WTC11 (cell line): ENCODE measurements around the gene SNRPA. TPM values are rescaled to one million over a fixed set of nuclear protein-coding genes. Genes with fewer than 3 reads are reported as not detected.

ENCODE experiments used
- ATF3 ChIP-seq: sonication (generic); formaldehyde crosslinking; conservative IDR thresholded peaks from 2 replicates; pipeline ENCODE4 v1.8.1; 2022; ENCODE audit warnings: mild to moderate bottlenecking, missing genetic modification reagents
- CBFB ChIP-seq: sonication (generic); formaldehyde crosslinking; IDR thresholded peaks from 2 replicates; pipeline ENCODE4 v1.8.1; 2022; ENCODE audit warnings: mild to moderate bottlenecking, low read depth, missing genetic modification reagents
- ESRRA ChIP-seq: sonication (generic); formaldehyde crosslinking; IDR thresholded peaks from 2 replicates; pipeline ENCODE4 v1.8.1; 2022; ENCODE audit warnings: mild to moderate bottlenecking, missing genetic modification reagents, borderline replicate concordance
- HMGXB4 ChIP-seq: sonication (generic); formaldehyde crosslinking; IDR thresholded peaks from 2 replicates; pipeline ENCODE4 v1.8.1; 2023; ENCODE audit warnings: mild to moderate bottlenecking, moderate library complexity, missing genetic modification reagents
- JAZF1 ChIP-seq: fragments of 250-450 bp; sonication (Bioruptor Pico); IDR thresholded peaks from 2 replicates; pipeline ENCODE4 v1.9.0; 2021; ENCODE audit warnings: moderate library complexity, mild to moderate bottlenecking, inconsistent platforms
- MXD4 ChIP-seq: fragments of 250-450 bp; sonication (Bioruptor Pico); IDR thresholded peaks from 2 replicates; pipeline ENCODE4 v1.8.0; 2021; ENCODE audit warnings: mild to moderate bottlenecking, moderate library complexity, borderline replicate concordance
- NFATC4 ChIP-seq: fragments of 250-450 bp; sonication (Bioruptor Pico); IDR thresholded peaks from 2 replicates; pipeline ENCODE4 v1.9.0; 2021; ENCODE audit warnings: mild to moderate bottlenecking
- NR2C2 ChIP-seq: sonication (generic); formaldehyde crosslinking; IDR thresholded peaks from 2 replicates; pipeline ENCODE4 v1.8.0; 2022; ENCODE audit warnings: mild to moderate bottlenecking, missing genetic modification reagents
- PREB ChIP-seq: sonication (generic); formaldehyde crosslinking; IDR thresholded peaks from 2 replicates; pipeline ENCODE4 v1.8.1; 2022; ENCODE audit warnings: mild to moderate bottlenecking, missing genetic modification reagents, moderate library complexity, borderline replicate concordance
- PRRX2 ChIP-seq: fragments of 250-450 bp; sonication (Bioruptor Pico); IDR thresholded peaks from 2 replicates; pipeline ENCODE4 v1.8.0; 2021; ENCODE audit warnings: mild to moderate bottlenecking
- STAT6 ChIP-seq: sonication (generic); formaldehyde crosslinking; conservative IDR thresholded peaks from 2 replicates; pipeline ENCODE4 v1.8.1; 2023; ENCODE audit warnings: mild to moderate bottlenecking, low read depth, missing genetic modification reagents, moderate library complexity
- ZNF263 ChIP-seq: sonication (generic); formaldehyde crosslinking; IDR thresholded peaks from 2 replicates; pipeline ENCODE4 v1.8.1; 2022; ENCODE audit warnings: low read depth, mild to moderate bottlenecking, moderate library complexity, missing genetic modification reagents
- total RNA-seq: library from RNA; stranded (reverse); gene quantifications from 3 replicates; pipeline ENCODE4 v1.2.3, GENCODE V29; 2021
- TF ChIP-seq, protein P1 (sequence below): sonication (generic); formaldehyde crosslinking; IDR thresholded peaks from 2 replicates; pipeline ENCODE4 v1.8.0; 2023; ENCODE audit warnings: missing genetic modification reagents, mild to moderate bottlenecking, borderline replicate concordance
- TF ChIP-seq, protein P2 (sequence below): fragments of 250-450 bp; sonication (Bioruptor Pico); conservative IDR thresholded peaks from 2 replicates; pipeline ENCODE4 v1.9.0; 2021; ENCODE audit warnings: mild to moderate bottlenecking
- TF ChIP-seq, protein P3 (sequence below): sonication (generic); formaldehyde crosslinking; IDR thresholded peaks from 2 replicates; pipeline ENCODE4 v1.8.1; 2022; ENCODE audit warnings: low read depth, missing genetic modification reagents, borderline replicate concordance
- TF ChIP-seq, protein P4 (sequence below): sonication (generic); formaldehyde crosslinking; IDR thresholded peaks from 2 replicates; pipeline ENCODE4 v1.8.0; 2022; ENCODE audit warnings: mild to moderate bottlenecking, missing genetic modification reagents

Gene SNRPA
- total RNA-seq, 1 experiment from 2014 or later, result 227 TPM

DNA sequence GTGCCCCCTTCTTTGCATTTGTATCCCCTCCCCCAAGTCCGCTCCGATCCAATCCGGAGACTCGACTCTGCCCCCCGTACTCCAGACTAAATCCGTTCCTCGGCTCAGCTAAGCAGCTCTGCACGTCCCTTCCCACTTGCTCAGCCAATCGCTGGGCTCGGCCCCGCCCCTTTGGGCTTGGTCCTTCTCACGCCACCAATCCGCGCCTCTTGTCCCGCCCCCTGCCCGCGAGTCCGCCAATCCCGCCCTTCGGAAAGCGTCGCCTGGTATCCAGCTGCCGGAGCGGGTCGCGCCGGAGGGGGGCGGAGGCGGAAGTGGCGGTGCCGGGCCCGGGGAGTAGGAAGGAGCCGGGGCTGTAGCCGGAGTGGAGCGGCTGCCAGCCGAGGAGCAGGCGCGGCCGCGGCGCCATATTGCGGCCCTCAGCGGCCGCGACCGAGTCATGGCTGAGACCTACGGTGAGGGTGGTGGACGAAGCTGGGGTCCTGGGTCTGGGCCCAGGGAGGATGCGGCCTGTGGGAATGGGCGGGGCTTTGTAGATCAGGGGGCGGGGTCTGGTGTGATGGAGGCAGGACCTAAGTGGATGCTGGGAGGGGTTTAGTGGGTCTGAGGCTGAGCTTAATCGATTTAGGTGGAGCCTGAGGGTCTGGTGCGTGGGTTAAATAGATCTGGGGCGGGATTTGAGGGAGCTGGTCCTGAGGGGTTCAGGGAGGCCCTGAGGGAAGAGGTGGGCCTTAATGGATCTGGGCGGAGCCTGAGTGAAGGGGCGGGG, 27.1 kb downstream of the SNRPA start, which contains the start of gene RAB4B (continued):
- TF ChIP-seq, protein P1, sequence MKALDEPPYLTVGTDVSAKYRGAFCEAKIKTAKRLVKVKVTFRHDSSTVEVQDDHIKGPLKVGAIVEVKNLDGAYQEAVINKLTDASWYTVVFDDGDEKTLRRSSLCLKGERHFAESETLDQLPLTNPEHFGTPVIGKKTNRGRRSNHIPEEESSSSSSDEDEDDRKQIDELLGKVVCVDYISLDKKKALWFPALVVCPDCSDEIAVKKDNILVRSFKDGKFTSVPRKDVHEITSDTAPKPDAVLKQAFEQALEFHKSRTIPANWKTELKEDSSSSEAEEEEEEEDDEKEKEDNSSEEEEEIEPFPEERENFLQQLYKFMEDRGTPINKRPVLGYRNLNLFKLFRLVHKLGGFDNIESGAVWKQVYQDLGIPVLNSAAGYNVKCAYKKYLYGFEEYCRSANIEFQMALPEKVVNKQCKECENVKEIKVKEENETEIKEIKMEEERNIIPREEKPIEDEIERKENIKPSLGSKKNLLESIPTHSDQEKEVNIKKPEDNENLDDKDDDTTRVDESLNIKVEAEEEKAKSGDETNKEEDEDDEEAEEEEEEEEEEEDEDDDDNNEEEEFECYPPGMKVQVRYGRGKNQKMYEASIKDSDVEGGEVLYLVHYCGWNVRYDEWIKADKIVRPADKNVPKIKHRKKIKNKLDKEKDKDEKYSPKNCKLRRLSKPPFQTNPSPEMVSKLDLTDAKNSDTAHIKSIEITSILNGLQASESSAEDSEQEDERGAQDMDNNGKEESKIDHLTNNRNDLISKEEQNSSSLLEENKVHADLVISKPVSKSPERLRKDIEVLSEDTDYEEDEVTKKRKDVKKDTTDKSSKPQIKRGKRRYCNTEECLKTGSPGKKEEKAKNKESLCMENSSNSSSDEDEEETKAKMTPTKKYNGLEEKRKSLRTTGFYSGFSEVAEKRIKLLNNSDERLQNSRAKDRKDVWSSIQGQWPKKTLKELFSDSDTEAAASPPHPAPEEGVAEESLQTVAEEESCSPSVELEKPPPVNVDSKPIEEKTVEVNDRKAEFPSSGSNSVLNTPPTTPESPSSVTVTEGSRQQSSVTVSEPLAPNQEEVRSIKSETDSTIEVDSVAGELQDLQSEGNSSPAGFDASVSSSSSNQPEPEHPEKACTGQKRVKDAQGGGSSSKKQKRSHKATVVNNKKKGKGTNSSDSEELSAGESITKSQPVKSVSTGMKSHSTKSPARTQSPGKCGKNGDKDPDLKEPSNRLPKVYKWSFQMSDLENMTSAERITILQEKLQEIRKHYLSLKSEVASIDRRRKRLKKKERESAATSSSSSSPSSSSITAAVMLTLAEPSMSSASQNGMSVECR (CRISPR knock-in tag), result peak; percentile 22; the same call in 1 of the 2 replicates
- TF ChIP-seq HMGXB4 (no peak), JAZF1 (CRISPR knock-in tag) (no peak), PRRX2 (CRISPR knock-in tag) (no peak), ESRRA (CRISPR knock-in tag) (no peak), NFATC4 (no peak), PREB (CRISPR knock-in tag) (no peak), NR2C2 (CRISPR knock-in tag) (no peak), CBFB (CRISPR knock-in tag) (no peak), STAT6 (CRISPR knock-in tag) (no peak), ZNF263 (CRISPR knock-in tag) (no peak), ATF3 (no peak), MXD4 (CRISPR knock-in tag) (no peak)
- TF ChIP-seq, protein P2, sequence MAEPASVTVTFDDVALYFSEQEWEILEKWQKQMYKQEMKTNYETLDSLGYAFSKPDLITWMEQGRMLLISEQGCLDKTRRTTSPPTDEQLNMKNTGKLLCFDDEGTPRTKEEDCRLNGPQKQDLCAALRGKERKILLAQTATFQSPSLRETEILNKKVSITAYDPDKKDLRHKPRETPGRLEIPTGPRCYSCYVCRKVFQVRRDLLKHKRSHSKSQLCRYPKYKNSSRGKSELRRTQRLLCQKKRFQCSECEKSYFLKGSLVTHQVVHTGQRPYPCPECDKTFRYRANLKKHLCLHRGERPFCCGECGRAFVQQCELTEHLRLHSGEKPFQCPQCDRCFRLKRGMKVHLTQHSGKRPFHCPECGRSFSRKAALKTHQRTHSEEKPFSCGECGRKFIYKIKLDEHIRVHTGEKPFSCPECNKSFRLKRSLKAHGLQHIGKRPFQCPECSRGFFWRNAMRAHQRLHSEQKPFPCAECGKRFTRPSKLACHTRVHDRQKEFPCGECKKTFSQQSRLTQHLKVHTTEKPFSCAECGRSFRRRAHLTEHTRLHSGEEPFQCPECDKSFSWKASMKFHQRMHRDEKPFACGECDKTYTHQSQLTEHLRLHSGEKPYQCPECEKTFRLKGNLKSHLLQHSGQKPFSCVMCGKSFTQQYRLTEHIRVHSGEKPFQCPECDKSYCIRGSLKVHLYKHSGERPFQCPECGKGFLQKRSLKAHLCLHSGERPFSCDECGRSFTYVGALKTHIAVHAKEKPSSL (CRISPR knock-in tag), result no peak
- TF ChIP-seq, protein P3, sequence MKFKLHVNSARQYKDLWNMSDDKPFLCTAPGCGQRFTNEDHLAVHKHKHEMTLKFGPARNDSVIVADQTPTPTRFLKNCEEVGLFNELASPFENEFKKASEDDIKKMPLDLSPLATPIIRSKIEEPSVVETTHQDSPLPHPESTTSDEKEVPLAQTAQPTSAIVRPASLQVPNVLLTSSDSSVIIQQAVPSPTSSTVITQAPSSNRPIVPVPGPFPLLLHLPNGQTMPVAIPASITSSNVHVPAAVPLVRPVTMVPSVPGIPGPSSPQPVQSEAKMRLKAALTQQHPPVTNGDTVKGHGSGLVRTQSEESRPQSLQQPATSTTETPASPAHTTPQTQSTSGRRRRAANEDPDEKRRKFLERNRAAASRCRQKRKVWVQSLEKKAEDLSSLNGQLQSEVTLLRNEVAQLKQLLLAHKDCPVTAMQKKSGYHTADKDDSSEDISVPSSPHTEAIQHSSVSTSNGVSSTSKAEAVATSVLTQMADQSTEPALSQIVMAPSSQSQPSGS (CRISPR knock-in tag), result no peak
- TF ChIP-seq, protein P4, sequence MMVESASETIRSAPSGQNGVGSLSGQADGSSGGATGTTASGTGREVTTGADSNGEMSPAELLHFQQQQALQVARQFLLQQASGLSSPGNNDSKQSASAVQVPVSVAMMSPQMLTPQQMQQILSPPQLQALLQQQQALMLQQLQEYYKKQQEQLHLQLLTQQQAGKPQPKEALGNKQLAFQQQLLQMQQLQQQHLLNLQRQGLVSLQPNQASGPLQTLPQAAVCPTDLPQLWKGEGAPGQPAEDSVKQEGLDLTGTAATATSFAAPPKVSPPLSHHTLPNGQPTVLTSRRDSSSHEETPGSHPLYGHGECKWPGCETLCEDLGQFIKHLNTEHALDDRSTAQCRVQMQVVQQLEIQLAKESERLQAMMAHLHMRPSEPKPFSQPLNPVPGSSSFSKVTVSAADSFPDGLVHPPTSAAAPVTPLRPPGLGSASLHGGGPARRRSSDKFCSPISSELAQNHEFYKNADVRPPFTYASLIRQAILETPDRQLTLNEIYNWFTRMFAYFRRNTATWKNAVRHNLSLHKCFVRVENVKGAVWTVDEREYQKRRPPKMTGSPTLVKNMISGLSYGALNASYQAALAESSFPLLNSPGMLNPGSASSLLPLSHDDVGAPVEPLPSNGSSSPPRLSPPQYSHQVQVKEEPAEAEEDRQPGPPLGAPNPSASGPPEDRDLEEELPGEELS (CRISPR knock-in tag), result 0 out of 2 replicates have a peak, but pooled peaks have one; percentile 37
